ENCODE results near the gene TSPAN2. TPM values are rescaled to one million over a fixed set of nuclear protein-coding genes. Genes with fewer than 3 reads are reported as not detected.

The TSPAN2 gene
- total and polyA plus RNA-seq, 2 experiments from 2014 or later = 11.2 to 11.8 TPM

DNA sequence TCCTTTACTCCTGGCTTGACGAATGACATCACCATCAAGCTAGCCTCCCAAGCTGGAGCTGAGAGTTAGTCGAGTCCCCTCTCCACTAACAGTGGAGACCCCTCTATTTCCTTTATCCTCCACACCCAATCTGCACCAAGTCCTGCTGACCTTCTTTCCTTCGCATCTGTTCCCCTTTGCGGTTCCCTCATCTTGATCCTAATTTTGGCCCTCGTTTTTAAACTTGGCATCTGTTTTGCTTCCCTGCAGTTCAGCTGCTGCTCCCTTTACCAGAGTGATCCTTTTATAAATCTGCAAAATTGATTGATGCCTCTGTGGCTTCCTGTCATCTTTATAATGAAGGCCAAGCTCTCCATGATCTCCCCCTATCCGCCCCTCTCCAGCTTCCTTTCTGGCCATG is 49.0 kb upstream of the TSPAN2 start:
- H3K4me2 ChIP-seq = no peak overlapping the region
- ATAC-seq (no peak), DNase-seq (ENCODE audit: low spot score) (no peak)
- no peak for TF ChIP-seq ZNF331 (CRISPR knock-in tag; IDR thresholded peaks at IDR 0.05; ENCODE audit: low read depth)
- Mint-ChIP-seq H3K27me3 (ENCODE audit: insufficient read depth, low read depth, poor library complexity) (peaks cover 5% of the 10 kb centered on the region), H3K9me3 (no peaks in the 10 kb centered on the region), H3K4me1 (no peaks in the 10 kb centered on the region), H3K27ac (no peak overlapping the region), H3K36me3 (ENCODE audit: low read depth) (no peaks in the 10 kb centered on the region), H3K4me3 (no peak overlapping the region)
- H3K27me3 ChIP-seq (ENCODE audit: insufficient read depth) = no peaks in the 10 kb centered on the region
- H3F3A ChIP-seq (replicated peaks; ENCODE audit: low read depth) = no peaks in the 10 kb centered on the region
- no peak overlapping the region for H2AFZ ChIP-seq
- no peaks in the 10 kb centered on the region for H4K20me1 ChIP-seq (replicated peaks; ENCODE audit: insufficient read depth)
- no peaks in the 10 kb centered on the region for H3K36me3 ChIP-seq (ENCODE audit: insufficient read depth)
- no peak overlapping the region for H3K4me3 ChIP-seq
- H3K27ac ChIP-seq (ENCODE audit: low read depth) = no peak overlapping the region
- H3K79me2 ChIP-seq (replicated peaks; ENCODE audit: insufficient read depth) = no peaks in the 10 kb centered on the region
- H3K4me1 ChIP-seq (ENCODE audit: insufficient read depth) = no peaks in the 10 kb centered on the region
- H3K9me2 ChIP-seq (ENCODE audit: insufficient read depth) = no peaks in the 10 kb centered on the region

DNA sequence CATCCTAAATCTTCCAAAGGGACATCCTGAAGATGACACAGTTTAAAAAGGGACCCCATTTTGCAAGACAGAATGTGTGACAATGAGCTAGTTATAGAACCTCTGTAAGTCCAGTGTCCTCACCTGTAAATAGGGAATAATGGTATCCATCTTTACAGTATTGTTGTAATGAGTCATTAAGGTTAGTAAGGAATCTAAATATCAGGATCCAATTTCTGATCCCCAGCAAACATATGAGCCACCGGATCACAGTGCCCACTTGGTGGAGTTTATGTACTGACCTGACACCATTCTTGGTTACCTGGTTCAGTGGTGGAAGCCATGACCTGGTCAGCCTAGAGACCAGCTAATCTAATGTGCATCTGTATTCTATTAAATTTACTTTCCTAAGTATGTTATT is 47.9 kb upstream of the TSPAN2 start:
- H3K4me2 ChIP-seq = no peak overlapping the region
- no peak overlapping the region for H2AFZ ChIP-seq
- Mint-ChIP-seq H3K27me3 (ENCODE audit: insufficient read depth, low read depth, poor library complexity) (peaks cover 5% of the 10 kb centered on the region), H3K4me3 (no peak overlapping the region), H3K9me3 (no peaks in the 10 kb centered on the region), H3K27ac (no peak overlapping the region), H3K36me3 (ENCODE audit: low read depth) (no peaks in the 10 kb centered on the region), H3K4me1 (no peaks in the 10 kb centered on the region)
- H3K9me2 ChIP-seq (ENCODE audit: insufficient read depth) = peaks cover under 1% of the 10 kb centered on the region; the same call in 1 of the 2 replicates
- DNase-seq (ENCODE audit: low spot score) (no peak), ATAC-seq (no peak)
- no peaks in the 10 kb centered on the region for H4K20me1 ChIP-seq (replicated peaks; ENCODE audit: insufficient read depth)
- no peaks in the 10 kb centered on the region for H3K4me1 ChIP-seq (ENCODE audit: insufficient read depth)
- no peak overlapping the region for H3K4me3 ChIP-seq
- no peaks in the 10 kb centered on the region for H3K79me2 ChIP-seq (replicated peaks; ENCODE audit: insufficient read depth)
- H3K27ac ChIP-seq (ENCODE audit: low read depth) = no peak overlapping the region
- H3F3A ChIP-seq (replicated peaks; ENCODE audit: low read depth) = no peaks in the 10 kb centered on the region
- TF ChIP-seq ZNF331 (CRISPR knock-in tag; IDR thresholded peaks at IDR 0.05; ENCODE audit: low read depth) (no peak), POLR2AphosphoS5 (IDR thresholded peaks at IDR 0.05; ENCODE audit: low read depth) (no peak), ETS1 (IDR thresholded peaks at IDR 0.05) (no peak), EZH2phosphoT487 (IDR thresholded peaks at IDR 0.05; ENCODE audit: unreplicated experiment) (no peak), STAT1 (IDR thresholded peaks at IDR 0.05; ENCODE audit: unreplicated experiment) (no peak), CREB1 (CRISPR knock-in tag; IDR thresholded peaks at IDR 0.05; ENCODE audit: low read depth) (no peak)
- H3K36me3 ChIP-seq (ENCODE audit: insufficient read depth) = no peaks in the 10 kb centered on the region
- H3K27me3 ChIP-seq (ENCODE audit: insufficient read depth) = no peaks in the 10 kb centered on the region

GRCh38 chr1:115136706-115137105 is 47.4 kb upstream of the TSPAN2 start:
- no peaks in the 10 kb centered on the region for H3K27me3 ChIP-seq (ENCODE audit: insufficient read depth)
- DNase-seq (ENCODE audit: low spot score) (no peak), ATAC-seq (no peak)
- H3K27me3 Mint-ChIP-seq (ENCODE audit: insufficient read depth, low read depth, poor library complexity) = peaks cover 5% of the 10 kb centered on the region
- no peaks in the 10 kb centered on the region for H3F3A ChIP-seq (replicated peaks; ENCODE audit: low read depth)
- no peak overlapping the region for H3K4me3 ChIP-seq
- no peak overlapping the region for H3K4me3 Mint-ChIP-seq
- no peak overlapping the region for H3K27ac ChIP-seq (ENCODE audit: low read depth)
- no peak overlapping the region for H3K27ac Mint-ChIP-seq
- H2AFZ ChIP-seq = no peak overlapping the region
- H3K36me3 ChIP-seq (ENCODE audit: insufficient read depth) = no peaks in the 10 kb centered on the region
- peaks cover 5% of the 10 kb centered on the region; the same call in 1 of the 2 replicates for H3K9me2 ChIP-seq (ENCODE audit: insufficient read depth)
- H3K4me2 ChIP-seq = no peak overlapping the region
- no peaks in the 10 kb centered on the region for H3K36me3 Mint-ChIP-seq (ENCODE audit: low read depth)
- H3K4me1 Mint-ChIP-seq = no peaks in the 10 kb centered on the region
- H3K4me1 ChIP-seq (ENCODE audit: insufficient read depth) = no peaks in the 10 kb centered on the region
- H3K9me3 Mint-ChIP-seq = no peaks in the 10 kb centered on the region
- H3K79me2 ChIP-seq (replicated peaks; ENCODE audit: insufficient read depth) = no peaks in the 10 kb centered on the region
- no peaks in the 10 kb centered on the region for H4K20me1 ChIP-seq (replicated peaks; ENCODE audit: insufficient read depth)
- TF ChIP-seq CREB1 (CRISPR knock-in tag; IDR thresholded peaks at IDR 0.05; ENCODE audit: low read depth) = no peak
- no peak for TF ChIP-seq POLR2AphosphoS5 (IDR thresholded peaks at IDR 0.05; ENCODE audit: low read depth)
- no peak for TF ChIP-seq JUNB (IDR thresholded peaks at IDR 0.05; ENCODE audit: unreplicated experiment)
- TF ChIP-seq ZNF114 (CRISPR knock-in tag; IDR thresholded peaks at IDR 0.05) = no peak
- TF ChIP-seq ETS1 (IDR thresholded peaks at IDR 0.05) = no peak
- TF ChIP-seq CTCF (conservative IDR thresholded peaks at IDR 0.05; ENCODE audit: low read depth in 2 of 2) = no peak
- no peak for TF ChIP-seq ZNF331 (CRISPR knock-in tag; IDR thresholded peaks at IDR 0.05; ENCODE audit: low read depth)
- TF ChIP-seq NANOG (IDR thresholded peaks at IDR 0.05; ENCODE audit: borderline replicate concordance) = no peak
- TF ChIP-seq EZH2 (IDR thresholded peaks at IDR 0.05; ENCODE audit: low read depth, unreplicated experiment) = no peak
- no peak for TF ChIP-seq REST (IDR thresholded peaks at IDR 0.05; ENCODE audit: unreplicated experiment)
- TF ChIP-seq STAT1 (IDR thresholded peaks at IDR 0.05; ENCODE audit: unreplicated experiment) = no peak

Data from GM23338 (cell line).